ENCODE measurements around the gene PYGM.

PYGM gene

GRCh38 chr11:64735725-64736259, 24.0 kb downstream of the PYGM start:
- peak overlapping the region; percentile 0 for H3K9ac ChIP-seq (ENCODE audit: low read depth, low read length, poor library complexity)
- no peak overlapping the region for H4K8ac ChIP-seq (ENCODE audit: low read depth, low read length)
- H3K27me3 ChIP-seq (ENCODE audit: control insufficient read depth in 3 of 3, insufficient read depth in 3 of 3, low read depth in 1 of 3, low read length in 3 of 3) = peaks cover 0 to 12% (median 4%) of the 10 kb centered on the region in 3 experiments
- peak overlapping the region; percentile 23 for H3K18ac ChIP-seq (ENCODE audit: low read length)
- H3K4me2 ChIP-seq (ENCODE audit: insufficient read depth, low read length, poor library complexity, severe bottlenecking) = no peak overlapping the region
- no peaks in the 10 kb centered on the region for H3K36me3 ChIP-seq (replicated peaks in 1 of 2; ENCODE audit: control insufficient read depth in 2 of 2, insufficient read depth in 2 of 2, low read length in 2 of 2)
- peaks cover 4 to 5% of the 10 kb centered on the region in 2 donors for H3K4me1 ChIP-seq (ENCODE audit: control insufficient read depth in 2 of 2, insufficient read depth in 1 of 2, low read depth in 1 of 2, low read length in 2 of 2)
- H2BK12ac ChIP-seq (ENCODE audit: low read length) = no peak overlapping the region
- no peak overlapping the region for H3K4me3 ChIP-seq (ENCODE audit: low read length in 2 of 2)
- no peak for DNase-seq (ENCODE audit: low spot score)
- peak overlapping the region; percentile 44 for H2BK15ac ChIP-seq (ENCODE audit: low read length)
- H2BK120ac ChIP-seq (ENCODE audit: low read depth, low read length) = no peak overlapping the region
- no peak overlapping the region for H3K14ac ChIP-seq (ENCODE audit: low read length)
- no peaks in the 10 kb centered on the region for H3K79me1 ChIP-seq (ENCODE audit: low read depth, low read length)
- WGBS, 2 donors (ENCODE audit: extremely low coverage in 2 of 2, insufficient read length in 2 of 2, insufficient replicate concordance in 1 of 2) = no CpG with 5 or more reads among the region's 9 CpGs
- H4K91ac ChIP-seq (ENCODE audit: low read depth, low read length, poor library complexity) = no peak overlapping the region
- no peak overlapping the region for H3K27ac ChIP-seq (replicated peaks; ENCODE audit: low read length)
- no peak overlapping the region for H2BK5ac ChIP-seq (ENCODE audit: low read length)
- peak overlapping the region; percentile 10 for H3K23ac ChIP-seq (ENCODE audit: low read depth, low read length, poor library complexity)
- no peak overlapping the region for H3K4ac ChIP-seq (ENCODE audit: low read length)
- H2AFZ ChIP-seq (ENCODE audit: low read length) = no peak overlapping the region
- peaks cover 0 to 2% of the 10 kb centered on the region in 2 donors for H3K9me3 ChIP-seq (replicated peaks in 1 of 2; ENCODE audit: control insufficient read depth in 2 of 2, insufficient read depth in 1 of 2, low read depth in 1 of 2, low read length in 2 of 2)
- H2AK5ac ChIP-seq (ENCODE audit: low read depth, low read length) = no peak overlapping the region

- Histone ChIP-seq H2BK12ac (ENCODE audit: low read length) (no peak overlapping the region), H3K9me3 (replicated peaks in 1 of 2; ENCODE audit: control insufficient read depth in 2 of 2, insufficient read depth in 1 of 2, low read depth in 1 of 2, low read length in 2 of 2) (peaks cover 0 to under 1% of the 10 kb centered on the region in 2 donors), H3K23ac (ENCODE audit: low read depth, low read length, poor library complexity) (no peak overlapping the region), H2BK120ac (ENCODE audit: low read depth, low read length) (no peak overlapping the region), H3K4ac (ENCODE audit: low read length) (no peak overlapping the region), H2BK5ac (ENCODE audit: low read length) (no peak overlapping the region), H3K18ac (ENCODE audit: low read length) (no peak overlapping the region), H3K14ac (ENCODE audit: low read length) (no peak overlapping the region), H4K91ac (ENCODE audit: low read depth, low read length, poor library complexity) (no peak overlapping the region), H2AK5ac (ENCODE audit: low read depth, low read length) (no peak overlapping the region), H3K27ac (replicated peaks; ENCODE audit: low read length) (no peak overlapping the region), H4K8ac (ENCODE audit: low read depth, low read length) (no peak overlapping the region), H3K79me1 (ENCODE audit: low read depth, low read length) (no peaks in the 10 kb centered on the region), H3K27me3 (ENCODE audit: control insufficient read depth in 3 of 3, insufficient read depth in 3 of 3, low read depth in 1 of 3, low read length in 3 of 3) (peaks cover 0 to 4% (median 0%) of the 10 kb centered on the region in 3 experiments), H2BK15ac (ENCODE audit: low read length) (peak overlapping the region; percentile 44), H2AFZ (ENCODE audit: low read length) (no peak overlapping the region), H3K4me2 (ENCODE audit: insufficient read depth, low read length, poor library complexity, severe bottlenecking) (no peak overlapping the region), H3K4me3 (ENCODE audit: low read length in 2 of 2) (no peak overlapping the region), H3K4me1 (ENCODE audit: control insufficient read depth in 2 of 2, insufficient read depth in 1 of 2, low read depth in 1 of 2, low read length in 2 of 2) (peaks cover 5% of the 10 kb centered on the region in 2 donors), H3K36me3 (replicated peaks in 1 of 2; ENCODE audit: control insufficient read depth in 2 of 2, insufficient read depth in 2 of 2, low read length in 2 of 2) (no peaks in the 10 kb centered on the region), H3K9ac (ENCODE audit: low read depth, low read length, poor library complexity) (peak overlapping the region; percentile 0)
- no peak for DNase-seq (ENCODE audit: low spot score)
- no CpG with 5 or more reads among the region's 23 CpGs for WGBS, 2 donors (ENCODE audit: extremely low coverage in 2 of 2, insufficient read length in 2 of 2, insufficient replicate concordance in 1 of 2)
Observed at GRCh38 chr11:64734811-64735724, 24.7 kb downstream of the PYGM start.

DNA sequence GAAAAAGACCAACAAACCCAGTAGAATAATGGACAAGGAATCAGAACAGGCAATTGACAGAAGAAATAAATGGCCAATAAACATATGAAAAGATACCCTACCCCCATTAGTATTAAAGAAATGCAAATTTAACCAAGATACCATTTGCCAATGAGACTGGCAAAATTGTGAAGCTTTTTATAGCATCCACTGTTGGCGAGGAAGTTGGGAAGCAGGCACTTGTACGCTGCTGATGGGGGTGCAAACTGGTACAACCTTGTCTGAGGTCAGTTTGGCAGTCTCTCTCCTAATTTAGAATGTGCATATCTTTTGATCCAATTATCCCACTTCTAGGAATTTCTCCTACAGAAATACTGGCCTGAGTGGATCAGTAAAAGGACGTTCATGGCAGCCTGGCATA, 28.2 kb downstream of the PYGM start:
- no peak overlapping the region for H2BK5ac ChIP-seq (ENCODE audit: low read length)
- H3K36me3 ChIP-seq (replicated peaks in 1 of 2; ENCODE audit: control insufficient read depth in 2 of 2, insufficient read depth in 2 of 2, low read length in 2 of 2) = no peaks in the 10 kb centered on the region
- H4K91ac ChIP-seq (ENCODE audit: low read depth, low read length, poor library complexity) = no peak overlapping the region
- H3K79me1 ChIP-seq (ENCODE audit: low read depth, low read length) = no peaks in the 10 kb centered on the region
- H3K4ac ChIP-seq (ENCODE audit: low read length) = no peak overlapping the region
- H3K9me3 ChIP-seq (replicated peaks in 1 of 2; ENCODE audit: control insufficient read depth in 2 of 2, insufficient read depth in 1 of 2, low read depth in 1 of 2, low read length in 2 of 2) = no peaks in the 10 kb centered on the region
- no peak overlapping the region for H4K8ac ChIP-seq (ENCODE audit: low read depth, low read length)
- no peak overlapping the region for H3K9ac ChIP-seq (ENCODE audit: low read depth, low read length, poor library complexity)
- peaks cover 7% of the 10 kb centered on the region in 2 donors for H3K4me1 ChIP-seq (ENCODE audit: control insufficient read depth in 2 of 2, insufficient read depth in 1 of 2, low read depth in 1 of 2, low read length in 2 of 2)
- DNase-seq (ENCODE audit: low spot score) = no peak
- H3K4me2 ChIP-seq (ENCODE audit: insufficient read depth, low read length, poor library complexity, severe bottlenecking) = no peak overlapping the region
- no peak overlapping the region for H2BK15ac ChIP-seq (ENCODE audit: low read length)
- H3K23ac ChIP-seq (ENCODE audit: low read depth, low read length, poor library complexity) = no peak overlapping the region
- no peak overlapping the region for H3K14ac ChIP-seq (ENCODE audit: low read length)
- H3K18ac ChIP-seq (ENCODE audit: low read length) = no peak overlapping the region
- H3K27ac ChIP-seq (replicated peaks; ENCODE audit: low read length) = no peak overlapping the region
- H3K27me3 ChIP-seq (ENCODE audit: control insufficient read depth in 3 of 3, insufficient read depth in 3 of 3, low read depth in 1 of 3, low read length in 3 of 3) = no peaks in the 10 kb centered on the region
- WGBS, 2 donors (ENCODE audit: extremely low coverage in 2 of 2, insufficient read length in 2 of 2, insufficient replicate concordance in 1 of 2) = no CpG with 5 or more reads among the region's 3 CpGs
- no peak overlapping the region for H2AFZ ChIP-seq (ENCODE audit: low read length)
- H2AK5ac ChIP-seq (ENCODE audit: low read depth, low read length) = no peak overlapping the region
- H2BK12ac ChIP-seq (ENCODE audit: low read length) = no peak overlapping the region
- H3K4me3 ChIP-seq (ENCODE audit: low read length in 2 of 2) = no peak overlapping the region
- no peak overlapping the region for H2BK120ac ChIP-seq (ENCODE audit: low read depth, low read length)

DNA sequence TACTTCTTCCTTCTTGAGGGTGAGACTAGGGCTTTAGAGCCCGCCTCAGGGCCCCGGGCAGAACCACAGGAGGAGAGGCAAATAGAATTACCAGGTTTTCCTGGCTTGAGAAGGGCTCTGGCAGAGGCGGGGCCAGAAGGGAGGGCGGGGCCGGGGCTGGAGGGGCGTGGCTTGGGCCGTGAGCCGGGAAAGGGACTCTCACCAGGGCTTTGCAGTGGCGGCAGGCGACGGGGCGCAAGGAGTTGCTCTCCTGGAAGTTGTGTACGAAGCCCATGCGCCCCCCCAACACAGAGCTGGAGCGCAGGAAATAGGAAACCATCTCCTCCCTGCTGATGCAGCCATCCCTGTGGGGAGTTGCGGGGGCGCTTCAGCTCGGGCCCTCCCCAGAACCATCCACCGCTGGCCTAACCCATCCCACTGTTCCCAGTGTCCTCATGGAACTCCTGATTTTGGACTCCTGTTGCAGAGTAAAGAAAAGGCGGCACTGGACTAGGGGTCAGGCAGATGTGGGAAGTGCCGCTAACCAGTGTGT, 29.9 kb downstream of the PYGM start:
- H3K18ac ChIP-seq (ENCODE audit: low read length) = no peak overlapping the region
- H3K4me1 ChIP-seq (ENCODE audit: control insufficient read depth in 2 of 2, insufficient read depth in 1 of 2, low read depth in 1 of 2, low read length in 2 of 2) = peaks cover 16 to 18% of the 10 kb centered on the region in 2 donors
- no peak overlapping the region for H4K91ac ChIP-seq (ENCODE audit: low read depth, low read length, poor library complexity)
- no peaks in the 10 kb centered on the region for H3K27me3 ChIP-seq (ENCODE audit: control insufficient read depth in 3 of 3, insufficient read depth in 3 of 3, low read depth in 1 of 3, low read length in 3 of 3)
- peak overlapping the region; percentile 66 for H2AFZ ChIP-seq (ENCODE audit: low read length)
- no CpG with 5 or more reads among the region's 21 CpGs for WGBS, 2 donors (ENCODE audit: extremely low coverage in 2 of 2, insufficient read length in 2 of 2, insufficient replicate concordance in 1 of 2)
- H3K4me3 ChIP-seq (ENCODE audit: low read length in 2 of 2) = no peak overlapping the region
- H3K4me2 ChIP-seq (ENCODE audit: insufficient read depth, low read length, poor library complexity, severe bottlenecking) = no peak overlapping the region
- H3K4ac ChIP-seq (ENCODE audit: low read length) = no peak overlapping the region
- no peak overlapping the region for H2BK120ac ChIP-seq (ENCODE audit: low read depth, low read length)
- no peak overlapping the region for H3K9ac ChIP-seq (ENCODE audit: low read depth, low read length, poor library complexity)
- H2BK12ac ChIP-seq (ENCODE audit: low read length) = no peak overlapping the region
- H3K23ac ChIP-seq (ENCODE audit: low read depth, low read length, poor library complexity) = no peak overlapping the region
- H2BK15ac ChIP-seq (ENCODE audit: low read length) = no peak overlapping the region
- H3K36me3 ChIP-seq (replicated peaks in 1 of 2; ENCODE audit: control insufficient read depth in 2 of 2, insufficient read depth in 2 of 2, low read length in 2 of 2) = no peaks in the 10 kb centered on the region
- H3K79me1 ChIP-seq (ENCODE audit: low read depth, low read length) = no peaks in the 10 kb centered on the region
- no peak overlapping the region for H3K14ac ChIP-seq (ENCODE audit: low read length)
- no peak for DNase-seq (ENCODE audit: low spot score)
- H2BK5ac ChIP-seq (ENCODE audit: low read length) = no peak overlapping the region
- H4K8ac ChIP-seq (ENCODE audit: low read depth, low read length) = peak overlapping the region; percentile 9
- H3K9me3 ChIP-seq (replicated peaks in 1 of 2; ENCODE audit: control insufficient read depth in 2 of 2, insufficient read depth in 1 of 2, low read depth in 1 of 2, low read length in 2 of 2) = no peaks in the 10 kb centered on the region
- H3K27ac ChIP-seq (replicated peaks; ENCODE audit: low read length) = no peak overlapping the region
- H2AK5ac ChIP-seq (ENCODE audit: low read depth, low read length) = peak overlapping the region; percentile 30
